SK-N-SH (cell line): Measurements from ENCODE around the gene PLAGL1. TPM values are rescaled to one million over a fixed set of nuclear protein-coding genes. Genes with fewer than 3 reads are reported as not detected.

Experiments
- CTCF ChIA-PET: fragments of 300-600, 350-600 bp; formaldehyde crosslinking; extraction: SDS; loops from one replicate; lab custom pipeline; 2021; lab: Yijun Ruan, JAX
- POLR2A ChIA-PET: fragments of 350-600 bp; sonication (Branson Sonifier 250); formaldehyde crosslinking; extraction: SDS; loops from one replicate; lab custom pipeline; 2020; ENCODE audit warnings: antibody characterized with exemption, inconsistent platforms; lab: Yijun Ruan, JAX
- DNase-seq: peaks from one replicate; pipeline ENCODE4 v3.0.0; 2012
- H2AFZ ChIP-seq: fragments of 200-600 bp; sonication (generic); 2 replicates; pipeline ENCODE4 v1.8.1; 2016; ENCODE audit warnings: antibody characterized with exemption, mild to moderate bottlenecking, low read depth
- H3F3A ChIP-seq: fragments of 200-600 bp; sonication (generic); replicated peaks from 2 replicates; pipeline ENCODE3; 2016; ENCODE audit warnings: antibody characterized with exemption, mild to moderate bottlenecking; ENCODE audit not compliant: insufficient read depth
- H3K27ac ChIP-seq, 2 experiments: fragments of 200-500 bp in 1 of 2; fragments of 200-600 bp in 1 of 2; sonication (Bioruptor generic) in 1 of 2; sonication (generic), shearing (Covaris generic) in 1 of 2; 2 replicates each; pipeline versions ENCODE4 v1.5.1 to v1.6.1; 2014 to 2016; ENCODE audit warnings: low read depth in 2 of 2, inconsistent platforms in 1 of 2, low read length in 1 of 2, mild to moderate bottlenecking in 1 of 2, mixed read lengths in 1 of 2
- H3K27me3 ChIP-seq: fragments of 200-600 bp; sonication (generic), shearing (Covaris generic); 2 replicates; pipeline ENCODE4 v1.6.1; 2016; ENCODE audit warnings: mixed run types; ENCODE audit not compliant: insufficient read depth
- H3K36me3 ChIP-seq, 2 experiments: fragments of 200-500 bp in 1 of 2; fragments of 200-600 bp in 1 of 2; sonication (Bioruptor generic) in 1 of 2; sonication (generic) in 1 of 2; replicated peaks in 1 of 2; 2 replicates each; pipeline versions ENCODE3 to v1.5.1; 2014 to 2016; ENCODE audit warnings: low read length in 1 of 2, mild to moderate bottlenecking in 1 of 2; ENCODE audit not compliant: insufficient read depth in 2 of 2, control insufficient read depth in 1 of 2
- H3K4me1 ChIP-seq, 2 experiments: fragments of 200-500 bp in 1 of 2; fragments of 200-600 bp in 1 of 2; sonication (Bioruptor generic) in 1 of 2; sonication (generic), shearing (Covaris generic) in 1 of 2; 2 replicates each; pipeline versions ENCODE4 v1.5.1 to v1.6.1; 2014 to 2016; ENCODE audit warnings: low read depth in 1 of 2, low read length in 1 of 2, mixed run types in 1 of 2; ENCODE audit not compliant: insufficient read depth in 2 of 2, control insufficient read depth in 1 of 2
- H3K4me2 ChIP-seq: fragments of 200-600 bp; sonication (generic), shearing (Covaris generic); 2 replicates; pipeline ENCODE4 v1.6.1; 2017; ENCODE audit warnings: mixed run types
- H3K4me3 ChIP-seq, 2 experiments: fragments of 200-500 bp in 1 of 2; fragments of 200-600 bp in 1 of 2; sonication (Bioruptor generic) in 1 of 2; sonication (generic), shearing (Covaris generic) in 1 of 2; 2 replicates each; pipeline versions ENCODE4 v1.5.1 to v1.8.1; 2014 to 2016; ENCODE audit warnings: low read depth in 2 of 2, inconsistent platforms in 1 of 2, low read length in 1 of 2, mild to moderate bottlenecking in 1 of 2, mixed read lengths in 1 of 2, moderate library complexity in 1 of 2
- H3K79me2 ChIP-seq: fragments of 200-600 bp; sonication (generic); 2 replicates; pipeline ENCODE4 v1.8.1; 2017; ENCODE audit warnings: mild to moderate bottlenecking; ENCODE audit not compliant: insufficient read depth
- H3K9ac ChIP-seq: fragments of 200-600 bp; sonication (generic); 2 replicates; pipeline ENCODE4 v1.6.1; 2017; ENCODE audit warnings: mixed run types
- H3K9me2 ChIP-seq: fragments of 200-600 bp; sonication (generic); 2 replicates; pipeline ENCODE4 v1.6.1; 2017; ENCODE audit warnings: mixed run types
- H3K9me3 ChIP-seq: fragments of 200-600 bp; sonication (generic); 2 replicates; pipeline ENCODE4 v1.6.1; 2017; ENCODE audit warnings: mixed run types, mild to moderate bottlenecking, moderate library complexity
- H4K20me1 ChIP-seq: fragments of 200-600 bp; sonication (generic); 2 replicates; pipeline ENCODE4 v1.6.1; 2017; ENCODE audit warnings: mild to moderate bottlenecking, mixed run types; ENCODE audit not compliant: insufficient read depth
- CHD2 ChIP-seq: fragments of 150-350 bp; IDR thresholded peaks from 2 replicates; pipeline ENCODE4 v1.6.1; 2018; ENCODE audit warnings: low read length; ENCODE audit not compliant: partially characterized antibody
- ELF1 ChIP-seq: IDR thresholded peaks from 2 replicates; pipeline ENCODE4 v1.4.0; 2012
- EP300 ChIP-seq, 2 experiments: IDR thresholded peaks; 2 replicates each; pipeline versions ENCODE4 v1.4.0 to v1.6.1; 2012; ENCODE audit warnings: borderline replicate concordance in 1 of 2, low read depth in 1 of 2, low read length in 1 of 2
- EZH2phosphoT487 ChIP-seq: fragments of 200-600 bp; sonication (generic); IDR thresholded peaks from 2 replicates; pipeline ENCODE4 v1.6.1; 2017; ENCODE audit warnings: low read depth, mixed run types, mild to moderate bottlenecking, antibody characterized with exemption, moderate library complexity, borderline replicate concordance
- FOSL2 ChIP-seq: IDR thresholded peaks from 2 replicates; pipeline ENCODE4 v1.4.0; 2012; ENCODE audit warnings: low read depth, mild to moderate bottlenecking, moderate library complexity, borderline replicate concordance
- FOXM1 ChIP-seq: IDR thresholded peaks from 2 replicates; pipeline ENCODE4 v1.4.0; 2012; ENCODE audit warnings: low read depth, mild to moderate bottlenecking
- JUND ChIP-seq: IDR thresholded peaks from 2 replicates; pipeline ENCODE4 v1.4.0; 2012
- MXI1 ChIP-seq: IDR thresholded peaks from 2 replicates; pipeline ENCODE4 v1.6.1; 2012; ENCODE audit warnings: mild to moderate bottlenecking, low read depth, low read length, improper control_type of control experiment
- NRF1 ChIP-seq: IDR thresholded peaks from 2 replicates; pipeline ENCODE4 v1.6.1; 2012; ENCODE audit warnings: low read depth, mild to moderate bottlenecking, low read length
- POLR2AphosphoS5 ChIP-seq: IDR thresholded peaks from 2 replicates; pipeline ENCODE4 v1.6.1; 2012; ENCODE audit warnings: low read depth, low read length
- RFX5 ChIP-seq: IDR thresholded peaks from 2 replicates; pipeline ENCODE4 v1.6.1; 2012; ENCODE audit warnings: mild to moderate bottlenecking, improper control_type of control experiment, low read length
- SMC3 ChIP-seq: IDR thresholded peaks from 2 replicates; pipeline ENCODE4 v1.6.1; 2012; ENCODE audit warnings: low read depth, low read length, improper control_type of control experiment
- TCF12 ChIP-seq: IDR thresholded peaks from 2 replicates; pipeline ENCODE4 v1.4.0; 2012
- TEAD4 ChIP-seq: IDR thresholded peaks from 2 replicates; pipeline ENCODE4 v1.4.0; 2012; ENCODE audit warnings: mild to moderate bottlenecking, borderline replicate concordance; ENCODE audit not compliant: insufficient read depth
- WGBS: methylation state at CpG from one replicate; pipeline ENCODE4 v1.1.6; 2017; ENCODE audit warnings: low lambda C conversion rate; 5-methylcytosine and 5-hydroxymethylcytosine counted together
- polyA plus RNA-seq, 3 experiments: library from polyadenylated mRNA; depleted of rRNA; stranded (reverse); fragments of >200 nt; gene quantifications; 2 replicates each; pipeline ENCODE4 v1.2.3, GENCODE V29; 2012
- TF ChIP-seq, protein P1 (sequence below): fragments of 200-600 bp; sonication (generic); IDR thresholded peaks from 2 replicates; pipeline ENCODE4 v1.6.1; 2017; ENCODE audit warnings: antibody characterized with exemption, mild to moderate bottlenecking, moderate library complexity
- TF ChIP-seq, protein P2 (sequence below): fragments of 150-350 bp; IDR thresholded peaks from 2 replicates; pipeline ENCODE4 v1.6.1; 2016; ENCODE audit warnings: mild to moderate bottlenecking, low read depth, low read length
- TF ChIP-seq, protein P3 (sequence below): IDR thresholded peaks from 2 replicates; pipeline ENCODE4 v1.4.0; 2012; ENCODE audit warnings: low read depth, borderline replicate concordance
- TF ChIP-seq, protein P4 (sequence below): fragments of 150-350 bp; IDR thresholded peaks from 2 replicates; pipeline ENCODE4 v1.6.1; 2017; ENCODE audit warnings: antibody characterized with exemption, low read length, low read depth, borderline replicate concordance

Gene PLAGL1
- polyA plus RNA-seq, 1 of the 3 experiments (the other 2 are of a cell fraction), result 25.8 TPM

DNA sequence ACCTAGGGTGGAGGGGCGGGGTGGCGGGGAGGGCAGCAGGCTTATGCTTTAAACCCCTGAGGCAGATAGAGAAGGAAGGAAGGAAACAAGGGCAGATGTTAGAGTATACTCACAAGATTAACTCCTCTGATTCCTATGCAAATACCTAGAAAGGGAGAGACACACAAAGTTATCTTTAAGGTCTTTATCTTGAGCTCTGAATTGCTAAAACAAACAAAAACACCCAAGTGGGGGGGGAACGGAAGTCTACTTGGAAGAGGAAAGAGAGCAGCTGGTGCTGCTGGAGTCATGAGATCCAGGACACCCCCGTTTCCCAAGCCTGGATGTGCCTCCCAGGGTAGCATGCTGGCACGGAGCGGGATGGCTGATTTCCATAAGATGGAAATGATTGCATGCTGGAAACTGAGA lies 43.4 kb downstream of the PLAGL1 start (continued):
- TF ChIP-seq, protein P1, sequence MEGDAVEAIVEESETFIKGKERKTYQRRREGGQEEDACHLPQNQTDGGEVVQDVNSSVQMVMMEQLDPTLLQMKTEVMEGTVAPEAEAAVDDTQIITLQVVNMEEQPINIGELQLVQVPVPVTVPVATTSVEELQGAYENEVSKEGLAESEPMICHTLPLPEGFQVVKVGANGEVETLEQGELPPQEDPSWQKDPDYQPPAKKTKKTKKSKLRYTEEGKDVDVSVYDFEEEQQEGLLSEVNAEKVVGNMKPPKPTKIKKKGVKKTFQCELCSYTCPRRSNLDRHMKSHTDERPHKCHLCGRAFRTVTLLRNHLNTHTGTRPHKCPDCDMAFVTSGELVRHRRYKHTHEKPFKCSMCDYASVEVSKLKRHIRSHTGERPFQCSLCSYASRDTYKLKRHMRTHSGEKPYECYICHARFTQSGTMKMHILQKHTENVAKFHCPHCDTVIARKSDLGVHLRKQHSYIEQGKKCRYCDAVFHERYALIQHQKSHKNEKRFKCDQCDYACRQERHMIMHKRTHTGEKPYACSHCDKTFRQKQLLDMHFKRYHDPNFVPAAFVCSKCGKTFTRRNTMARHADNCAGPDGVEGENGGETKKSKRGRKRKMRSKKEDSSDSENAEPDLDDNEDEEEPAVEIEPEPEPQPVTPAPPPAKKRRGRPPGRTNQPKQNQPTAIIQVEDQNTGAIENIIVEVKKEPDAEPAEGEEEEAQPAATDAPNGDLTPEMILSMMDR, result no peak
- no peak for TF ChIP-seq NRF1
- no peak for TF ChIP-seq SMC3

DNA sequence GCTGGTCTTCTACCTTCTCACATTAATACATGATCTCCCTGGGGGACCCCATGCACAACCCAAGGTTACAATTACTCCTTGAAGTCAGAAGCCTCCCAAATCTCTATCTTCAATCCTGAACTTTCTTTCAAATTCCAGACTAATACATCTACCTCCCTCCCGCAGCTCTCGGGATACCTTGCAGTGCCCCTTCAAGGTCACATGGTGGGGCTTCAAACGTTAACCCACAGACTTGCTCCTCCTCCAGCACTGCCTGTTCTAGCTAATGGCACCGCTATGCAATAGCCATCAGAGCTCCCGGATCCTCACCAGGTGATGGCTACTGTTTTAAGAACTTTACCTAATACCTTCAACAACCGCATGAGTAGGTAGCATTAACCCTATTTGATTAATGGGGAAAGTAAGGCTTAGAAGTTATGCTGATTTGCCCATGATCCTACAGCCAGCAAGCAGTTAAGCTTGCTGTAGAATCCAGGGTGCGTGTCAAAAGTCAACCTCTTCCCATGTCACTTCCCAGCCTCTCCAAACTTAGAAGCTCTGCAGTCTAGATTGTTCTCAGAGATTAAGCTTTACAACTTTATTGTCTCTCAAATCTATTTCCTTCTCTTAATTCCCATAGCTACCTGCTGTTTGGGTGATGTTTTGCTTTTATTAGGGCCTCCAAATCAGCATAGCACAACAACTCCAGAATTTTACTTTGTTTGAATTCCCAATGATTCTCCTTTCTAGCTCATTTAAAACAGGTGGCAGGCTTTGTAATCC lies 44.7 kb downstream of the PLAGL1 start:
- Histone ChIP-seq H3K4me1 (no peaks in the 10 kb centered on the region; a peak in 1 of 4 replicates), H3K36me3 (peaks cover 0 to 2% of the 10 kb centered on the region in 2 experiments), H3K27ac (no peak overlapping the region), H3K9ac (no peak overlapping the region), H3K4me2 (no peak overlapping the region), H3F3A (no peaks in the 10 kb centered on the region), H4K20me1 (no peaks in the 10 kb centered on the region), H3K4me3 (no peak overlapping the region), H3K27me3 (no peaks in the 10 kb centered on the region; the same call in 1 of the 2 replicates), H3K9me3 (no peaks in the 10 kb centered on the region), H2AFZ (no peak overlapping the region), H3K79me2 (no peaks in the 10 kb centered on the region), H3K9me2 (no peaks in the 10 kb centered on the region)
- WGBS, result 66% methylated on average over 7 of the region's 7 CpGs
- TF ChIP-seq, protein P2, sequence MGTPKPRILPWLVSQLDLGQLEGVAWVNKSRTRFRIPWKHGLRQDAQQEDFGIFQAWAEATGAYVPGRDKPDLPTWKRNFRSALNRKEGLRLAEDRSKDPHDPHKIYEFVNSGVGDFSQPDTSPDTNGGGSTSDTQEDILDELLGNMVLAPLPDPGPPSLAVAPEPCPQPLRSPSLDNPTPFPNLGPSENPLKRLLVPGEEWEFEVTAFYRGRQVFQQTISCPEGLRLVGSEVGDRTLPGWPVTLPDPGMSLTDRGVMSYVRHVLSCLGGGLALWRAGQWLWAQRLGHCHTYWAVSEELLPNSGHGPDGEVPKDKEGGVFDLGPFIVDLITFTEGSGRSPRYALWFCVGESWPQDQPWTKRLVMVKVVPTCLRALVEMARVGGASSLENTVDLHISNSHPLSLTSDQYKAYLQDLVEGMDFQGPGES, result no peak
- ChIA-PET CTCF (interaction anchor here (1.4 to 1.8 kb wide), 4 partner anchors 11 to 50 kb away, joined by 3 to 6 read pairs (median 4); no protein-coding TSS in a partner anchor), POLR2A (interaction anchor here (0.6 kb wide), 1 partner anchor 378 kb away, joined by 3 read pairs; no protein-coding TSS in a partner anchor)
- DNase-seq, result no peak

DNA sequence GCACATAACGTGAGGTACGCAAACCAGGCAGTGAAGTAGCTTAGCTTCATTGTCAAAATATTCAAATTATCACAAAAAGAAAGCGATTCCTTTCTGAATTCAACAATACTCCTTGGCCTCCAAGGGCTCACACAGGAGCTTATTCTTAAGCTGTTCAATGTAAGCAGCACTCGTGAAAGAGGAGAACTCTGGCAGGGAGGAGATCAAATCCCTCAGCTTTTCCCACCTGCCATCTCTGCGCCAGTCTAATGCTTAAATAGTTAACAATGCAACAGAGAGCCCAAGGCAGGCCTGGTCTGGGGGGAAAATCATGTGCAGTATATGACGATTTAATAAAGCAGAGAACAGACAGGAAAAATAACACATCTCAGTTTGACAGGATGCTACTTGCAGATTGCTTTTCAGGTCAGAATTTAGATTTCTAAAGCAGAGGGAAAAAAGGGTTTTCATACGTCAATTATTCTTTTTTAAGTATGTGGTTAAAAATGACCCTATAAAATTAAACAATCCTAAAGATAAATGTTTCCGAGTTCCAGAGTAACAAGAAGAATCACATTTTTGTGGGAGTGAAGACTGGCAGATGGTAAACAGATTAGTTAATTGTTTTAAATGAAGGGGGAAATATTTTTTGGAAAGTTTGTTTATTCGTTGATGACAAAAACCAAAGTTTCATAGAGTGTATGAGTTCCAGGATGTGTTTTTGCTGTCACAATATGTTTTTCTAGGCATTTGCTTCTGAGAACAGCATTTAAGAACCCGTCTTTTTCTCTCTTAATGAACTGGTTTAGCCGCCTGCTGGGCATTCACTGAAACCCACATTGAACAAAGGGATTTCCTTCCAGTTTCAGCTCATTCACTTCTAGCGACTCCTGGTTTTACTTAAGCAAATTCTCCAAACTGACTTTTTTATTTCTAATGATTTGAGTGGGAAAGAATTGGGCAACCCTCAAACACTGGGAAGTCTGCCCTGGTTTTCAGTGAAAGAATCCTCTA lies 45.9 kb downstream of the PLAGL1 start:
- H3K27me3 ChIP-seq, result no peaks in the 10 kb centered on the region; the same call in 1 of the 2 replicates
- no peaks in the 10 kb centered on the region for H4K20me1 ChIP-seq
- H3K9me3 ChIP-seq, result no peaks in the 10 kb centered on the region
- H3K79me2 ChIP-seq, result no peaks in the 10 kb centered on the region
- peaks cover 0 to 2% of the 10 kb centered on the region in 2 experiments for H3K36me3 ChIP-seq
- H3K9me2 ChIP-seq, result no peaks in the 10 kb centered on the region
- ChIA-PET POLR2A (no interaction called here), CTCF (interaction anchor here (0.8 to 1.8 kb wide), 4 partner anchors 9 to 387 kb away, joined by 4 to 6 read pairs (median 4); no protein-coding TSS in a partner anchor)
- H3K4me1 ChIP-seq, result no peaks in the 10 kb centered on the region; a peak in 1 of 4 replicates
- H3K4me3 ChIP-seq, result no peak overlapping the region
- H2AFZ ChIP-seq, result no peak overlapping the region
- 67% methylated on average over 12 of the region's 12 CpGs for WGBS
- DNase-seq, result no peak
- H3K4me2 ChIP-seq, result no peak overlapping the region
- no peak overlapping the region for H3K9ac ChIP-seq
- no peak overlapping the region for H3K27ac ChIP-seq
- H3F3A ChIP-seq, result no peaks in the 10 kb centered on the region
- TF ChIP-seq, protein P3, sequence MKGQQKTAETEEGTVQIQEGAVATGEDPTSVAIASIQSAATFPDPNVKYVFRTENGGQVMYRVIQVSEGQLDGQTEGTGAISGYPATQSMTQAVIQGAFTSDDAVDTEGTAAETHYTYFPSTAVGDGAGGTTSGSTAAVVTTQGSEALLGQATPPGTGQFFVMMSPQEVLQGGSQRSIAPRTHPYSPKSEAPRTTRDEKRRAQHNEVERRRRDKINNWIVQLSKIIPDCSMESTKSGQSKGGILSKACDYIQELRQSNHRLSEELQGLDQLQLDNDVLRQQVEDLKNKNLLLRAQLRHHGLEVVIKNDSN, result no peak
- TF ChIP-seq TCF12 (no peak), SMC3 (no peak), FOXM1 (no peak), ELF1 (no peak), EP300 (IDR thresholded peaks at IDR 0.05; ENCODE audit: borderline replicate concordance in 1 of 2, low read depth in 1 of 2, low read length in 1 of 2) (no peak), CHD2 (no peak), POLR2AphosphoS5 (no peak), EZH2phosphoT487 (no peak), MXI1 (no peak), FOSL2 (no peak), RFX5 (no peak), JUND (no peak), TEAD4 (no peak)
- TF ChIP-seq, protein P4, sequence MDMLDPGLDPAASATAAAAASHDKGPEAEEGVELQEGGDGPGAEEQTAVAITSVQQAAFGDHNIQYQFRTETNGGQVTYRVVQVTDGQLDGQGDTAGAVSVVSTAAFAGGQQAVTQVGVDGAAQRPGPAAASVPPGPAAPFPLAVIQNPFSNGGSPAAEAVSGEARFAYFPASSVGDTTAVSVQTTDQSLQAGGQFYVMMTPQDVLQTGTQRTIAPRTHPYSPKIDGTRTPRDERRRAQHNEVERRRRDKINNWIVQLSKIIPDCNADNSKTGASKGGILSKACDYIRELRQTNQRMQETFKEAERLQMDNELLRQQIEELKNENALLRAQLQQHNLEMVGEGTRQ, result no peak
